Measurements from ENCODE around the gene ASAP3. TPM values are rescaled to one million over a fixed set of nuclear protein-coding genes. Genes with fewer than 3 reads are reported as not detected.
"Not testable (repeated sequence)": the region's sequence is repeated elsewhere in the genome, so short reads cannot be mapped to it uniquely, and the experiment has no call there.

ASAP3 gene
- total RNA-seq, 1 donor from 2014 or later: 3.9 TPM

DNA sequence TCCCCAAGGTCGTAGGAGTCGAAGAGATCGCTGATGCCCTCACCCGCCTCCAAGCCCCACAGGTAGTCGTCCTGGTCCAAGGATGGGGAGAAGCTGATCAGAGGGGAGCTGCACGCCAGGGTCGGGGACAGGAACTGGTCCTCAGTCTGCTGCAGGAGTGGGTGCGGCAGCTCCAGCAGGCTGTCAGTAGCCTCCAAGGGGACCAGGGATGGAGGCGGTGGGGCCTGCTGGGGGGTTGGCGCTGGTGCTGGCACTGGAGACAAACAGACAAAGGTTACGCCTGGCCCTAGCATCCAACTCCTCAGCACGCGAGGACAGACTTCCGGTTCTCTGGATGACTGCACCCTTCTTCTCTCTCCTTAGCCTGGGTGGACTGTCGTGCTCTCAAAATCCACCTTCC lies 25.9 kb upstream of the ASAP3 start:
- DNase-seq (ENCODE audit: low spot score): no peak
- TF ChIP-seq, protein P1, sequence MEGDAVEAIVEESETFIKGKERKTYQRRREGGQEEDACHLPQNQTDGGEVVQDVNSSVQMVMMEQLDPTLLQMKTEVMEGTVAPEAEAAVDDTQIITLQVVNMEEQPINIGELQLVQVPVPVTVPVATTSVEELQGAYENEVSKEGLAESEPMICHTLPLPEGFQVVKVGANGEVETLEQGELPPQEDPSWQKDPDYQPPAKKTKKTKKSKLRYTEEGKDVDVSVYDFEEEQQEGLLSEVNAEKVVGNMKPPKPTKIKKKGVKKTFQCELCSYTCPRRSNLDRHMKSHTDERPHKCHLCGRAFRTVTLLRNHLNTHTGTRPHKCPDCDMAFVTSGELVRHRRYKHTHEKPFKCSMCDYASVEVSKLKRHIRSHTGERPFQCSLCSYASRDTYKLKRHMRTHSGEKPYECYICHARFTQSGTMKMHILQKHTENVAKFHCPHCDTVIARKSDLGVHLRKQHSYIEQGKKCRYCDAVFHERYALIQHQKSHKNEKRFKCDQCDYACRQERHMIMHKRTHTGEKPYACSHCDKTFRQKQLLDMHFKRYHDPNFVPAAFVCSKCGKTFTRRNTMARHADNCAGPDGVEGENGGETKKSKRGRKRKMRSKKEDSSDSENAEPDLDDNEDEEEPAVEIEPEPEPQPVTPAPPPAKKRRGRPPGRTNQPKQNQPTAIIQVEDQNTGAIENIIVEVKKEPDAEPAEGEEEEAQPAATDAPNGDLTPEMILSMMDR (IDR thresholded peaks at IDR 0.05): no peak
- TF ChIP-seq EZH2phosphoT487 (IDR thresholded peaks at IDR 0.05) (no peak), EZH2 (IDR thresholded peaks at IDR 0.05) (no peak)
- Histone ChIP-seq H3K9ac (no peak overlapping the region), H3K4me2 (no peak overlapping the region), H3K9me3 (ENCODE audit: low read depth) (no peaks in the 10 kb centered on the region), H3K4me3 (no peak overlapping the region), H3K27me3 (no peaks in the 10 kb centered on the region), H3K79me2 (ENCODE audit: low read depth) (no peaks in the 10 kb centered on the region), H3K27ac (no peak overlapping the region), H2AFZ (replicated peaks) (no peak overlapping the region), H3K36me3 (no peaks in the 10 kb centered on the region), H3K4me1 (peaks cover 3% of the 10 kb centered on the region), H3F3A (ENCODE audit: low read depth) (peaks cover 5% of the 10 kb centered on the region), H4K20me1 (ENCODE audit: low read depth) (no peaks in the 10 kb centered on the region)
- peaks cover 6% of the 10 kb centered on the region for H3K27me3 Mint-ChIP-seq (ENCODE audit: insufficient read depth, low read depth)
- H3K4me3 Mint-ChIP-seq: no peak overlapping the region
- no peak overlapping the region for H3K27ac Mint-ChIP-seq
- peaks cover 5% of the 10 kb centered on the region for H3K4me1 Mint-ChIP-seq
- H3K9me3 Mint-ChIP-seq: no peaks in the 10 kb centered on the region
- peaks cover 16% of the 10 kb centered on the region for H3K36me3 Mint-ChIP-seq

DNA sequence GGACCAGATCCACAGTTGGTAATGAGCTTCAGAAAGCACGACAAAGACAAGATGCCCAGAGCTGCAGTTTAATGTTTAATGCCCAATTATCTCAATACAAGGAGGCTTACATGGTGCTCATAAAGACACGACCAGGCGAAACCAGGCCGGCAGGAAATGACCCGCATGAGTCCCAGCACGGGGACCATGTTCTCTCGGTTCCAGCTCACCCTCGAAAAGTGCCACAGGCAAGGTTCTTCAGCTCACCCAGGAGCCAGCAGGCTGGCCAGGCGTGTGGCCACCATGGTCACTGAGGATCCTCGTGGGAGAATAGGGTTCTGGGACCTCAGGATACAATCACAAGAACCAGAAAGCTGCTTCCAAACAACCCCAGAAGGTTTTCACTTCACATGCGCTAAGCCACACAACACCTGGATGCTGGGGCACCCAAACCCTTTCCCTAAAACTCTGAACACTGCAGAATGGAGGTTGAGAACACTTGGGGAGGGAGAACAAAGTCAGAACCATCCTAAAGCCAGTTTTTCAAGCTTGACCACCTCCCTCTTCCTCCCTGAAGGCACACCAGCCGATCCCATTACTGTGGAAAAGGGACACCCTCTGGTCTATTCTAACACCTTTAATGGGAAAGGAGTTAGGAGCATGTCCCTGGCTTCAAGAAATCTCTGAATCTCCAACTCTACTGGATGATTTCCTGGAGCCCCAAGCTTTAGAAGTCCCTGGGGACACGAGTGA lies 22.6 kb upstream of the ASAP3 start:
- Histone ChIP-seq H3K9me3 (ENCODE audit: low read depth) (no peaks in the 10 kb centered on the region), H3K9ac (no peak overlapping the region), H3K27me3 (no peaks in the 10 kb centered on the region), H3K4me3 (no peak overlapping the region), H2AFZ (replicated peaks) (no peak overlapping the region), H3K4me1 (peaks cover 5% of the 10 kb centered on the region), H4K20me1 (ENCODE audit: low read depth) (no peaks in the 10 kb centered on the region), H3K27ac (no peak overlapping the region), H3F3A (ENCODE audit: low read depth) (peaks cover 6% of the 10 kb centered on the region), H3K79me2 (ENCODE audit: low read depth) (no peaks in the 10 kb centered on the region), H3K4me2 (no peak overlapping the region), H3K36me3 (no peaks in the 10 kb centered on the region)
- TF ChIP-seq EZH2phosphoT487 (IDR thresholded peaks at IDR 0.05) (no peak), EZH2 (IDR thresholded peaks at IDR 0.05) (no peak)
- TF ChIP-seq, protein P1 (IDR thresholded peaks at IDR 0.05): no peak
- peaks cover 9% of the 10 kb centered on the region for H3K36me3 Mint-ChIP-seq
- DNase-seq (ENCODE audit: low spot score): no peak
- peaks cover 6% of the 10 kb centered on the region for H3K4me1 Mint-ChIP-seq
- no peaks in the 10 kb centered on the region for H3K9me3 Mint-ChIP-seq
- peaks cover 6% of the 10 kb centered on the region for H3K27me3 Mint-ChIP-seq (ENCODE audit: insufficient read depth, low read depth)
- no peak overlapping the region for H3K27ac Mint-ChIP-seq
- no peak overlapping the region for H3K4me3 Mint-ChIP-seq

DNA sequence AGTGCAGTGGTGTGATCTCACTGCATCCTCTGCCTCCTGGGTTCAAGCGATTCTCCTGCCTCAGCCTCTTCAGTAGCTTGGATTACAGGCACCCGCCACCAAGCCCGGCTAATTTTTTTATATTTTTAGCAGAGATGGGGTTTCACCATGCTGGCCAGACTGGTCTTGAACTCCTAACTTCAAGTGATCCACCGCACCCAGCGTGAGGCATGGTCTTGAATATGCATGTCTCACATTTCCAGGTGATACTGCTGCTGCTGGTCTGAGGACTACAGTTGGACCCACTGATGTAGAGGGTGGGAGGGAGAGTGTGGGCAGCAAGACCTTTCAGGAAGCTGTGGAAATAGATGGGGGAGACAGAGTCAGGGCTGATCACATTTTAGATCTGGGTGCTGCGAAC lies 21.9 kb upstream of the ASAP3 start:
- Mint-ChIP-seq H3K4me3 (no peak overlapping the region), H3K9me3 (no peaks in the 10 kb centered on the region), H3K4me1 (peaks cover 6% of the 10 kb centered on the region), H3K27me3 (ENCODE audit: insufficient read depth, low read depth) (peaks cover 6% of the 10 kb centered on the region), H3K36me3 (peaks cover 9% of the 10 kb centered on the region), H3K27ac (no peak overlapping the region)
- TF ChIP-seq EZH2phosphoT487 (IDR thresholded peaks at IDR 0.05): no peak
- TF ChIP-seq, protein P1 (IDR thresholded peaks at IDR 0.05): no peak
- TF ChIP-seq EZH2 (IDR thresholded peaks at IDR 0.05): no peak
- no peak for DNase-seq (ENCODE audit: low spot score)
- Histone ChIP-seq H3K4me2 (no peak overlapping the region), H4K20me1 (ENCODE audit: low read depth) (no peaks in the 10 kb centered on the region), H3K36me3 (no peaks in the 10 kb centered on the region), H3K27ac (no peak overlapping the region), H3K27me3 (no peaks in the 10 kb centered on the region), H3K9me3 (ENCODE audit: low read depth) (no peaks in the 10 kb centered on the region), H3K9ac (no peak overlapping the region), H3K4me3 (no peak overlapping the region), H3F3A (ENCODE audit: low read depth) (peaks cover 6% of the 10 kb centered on the region), H2AFZ (replicated peaks) (no peak overlapping the region), H3K79me2 (ENCODE audit: low read depth) (no peaks in the 10 kb centered on the region), H3K4me1 (peaks cover 5% of the 10 kb centered on the region)

DNA sequence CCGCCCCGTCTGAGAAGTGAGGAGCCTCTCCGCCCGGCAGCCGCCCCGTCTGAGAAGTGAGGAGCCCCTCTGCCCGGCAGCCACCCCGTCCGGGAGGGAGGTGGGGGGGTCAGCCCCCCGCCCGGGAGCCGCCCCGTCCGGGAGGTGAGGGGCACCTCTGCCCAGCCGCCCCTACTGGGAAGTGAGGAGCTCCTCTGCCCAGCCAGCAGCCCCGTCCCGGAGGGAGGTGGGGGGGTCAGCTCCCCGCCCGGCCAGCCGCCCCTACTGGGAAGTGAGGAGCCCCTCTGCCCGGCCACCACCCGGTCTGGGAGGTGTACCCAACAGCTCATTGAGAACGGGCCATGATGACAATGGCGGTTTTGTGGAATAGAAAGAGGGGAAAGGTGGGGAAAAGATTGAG lies 20.2 kb upstream of the ASAP3 start:
- H3K27me3 ChIP-seq; H3F3A ChIP-seq (ENCODE audit: low read depth); H3K9me3 Mint-ChIP-seq; H3K27ac Mint-ChIP-seq; H3K4me2 ChIP-seq; H3K79me2 ChIP-seq (ENCODE audit: low read depth); H3K9me3 ChIP-seq (ENCODE audit: low read depth); H3K36me3 Mint-ChIP-seq; DNase-seq (ENCODE audit: low spot score); H3K9ac ChIP-seq; H3K36me3 ChIP-seq; H3K27ac ChIP-seq; H3K4me3 ChIP-seq; H3K27me3 Mint-ChIP-seq (ENCODE audit: insufficient read depth, low read depth); H3K4me3 Mint-ChIP-seq; H2AFZ ChIP-seq (replicated peaks); H4K20me1 ChIP-seq (ENCODE audit: low read depth); H3K4me1 ChIP-seq: not testable (repeated sequence)
- peaks cover 13% of the 10 kb centered on the region for H3K4me1 Mint-ChIP-seq

Measured in neural progenitor cell (in vitro differentiated cells).